Immature natural killer cell (primary cell): ENCODE results near the gene SMARCAD1. TPM values are rescaled to one million over a fixed set of nuclear protein-coding genes. Genes with fewer than 3 reads are reported as not detected.
A peak's percentile ranks its signal among the peaks of the same experiment; 100 is the strongest.
"Not testable (repeated sequence)": the region's sequence is repeated elsewhere in the genome, so short reads cannot be mapped to it uniquely, and the experiment has no call there.

ENCODE experiments used
- DNase-seq, 3 donors: peaks; one replicate each; pipeline ENCODE4 v3.0.0; 2022; ENCODE audit warnings: mixed read lengths in 1 of 3
- H3K27ac Mint-ChIP-seq, 6 donors: one replicate each; pipeline ENCODE4 v1.8.0; 2020; ENCODE audit warnings: mixed read lengths in 6 of 6, mild to moderate bottlenecking in 5 of 6, inconsistent platforms in 4 of 6, moderate library complexity in 3 of 6
- H3K27me3 Mint-ChIP-seq, 3 donors: one replicate each; pipeline ENCODE4 v1.8.0; 2020 to 2021; ENCODE audit warnings: low read depth in 3 of 3, mild to moderate bottlenecking in 3 of 3, mixed read lengths in 3 of 3, moderate library complexity in 3 of 3, inconsistent platforms in 1 of 3
- H3K36me3 Mint-ChIP-seq, 3 donors: one replicate each; pipeline ENCODE4 v1.8.0; 2020; ENCODE audit warnings: mixed read lengths in 3 of 3, inconsistent platforms in 2 of 3, mild to moderate bottlenecking in 2 of 3
- H3K4me1 Mint-ChIP-seq, 2 donors: one replicate each; pipeline ENCODE4 v1.8.0; 2020; ENCODE audit warnings: inconsistent platforms in 2 of 2, mild to moderate bottlenecking in 2 of 2, mixed read lengths in 2 of 2, moderate library complexity in 1 of 2
- H3K4me3 Mint-ChIP-seq, 5 donors: one replicate each; pipeline ENCODE4 v1.8.0; 2020; ENCODE audit warnings: mild to moderate bottlenecking in 5 of 5, mixed read lengths in 5 of 5, inconsistent platforms in 3 of 5, moderate library complexity in 3 of 5
- H3K9me3 Mint-ChIP-seq, 6 donors: one replicate each; pipeline ENCODE4 v1.8.0; 2020; ENCODE audit warnings: mild to moderate bottlenecking in 6 of 6, mixed read lengths in 6 of 6, inconsistent platforms in 4 of 6, moderate library complexity in 3 of 6
- polyA plus RNA-seq, 3 donors: library from polyadenylated mRNA; unstranded; fragments of 300-500 nt; fragmentation: Illumina TruSeq; gene quantifications; one replicate each; pipeline ENCODE4 v1.2.3, GENCODE V29; 2021

Gene SMARCAD1
- polyA plus RNA-seq, 3 donors from 2014 or later = 10.3 to 13.6 (median 10.5) TPM

GRCh38 chr4:94284889-94285288 lies 77.2 kb downstream of the SMARCAD1 start:
- Mint-ChIP-seq H3K4me1 (no peaks in the 10 kb centered on the region), H3K27ac (no peak overlapping the region), H3K4me3 (no peak overlapping the region), H3K9me3 (no peaks in the 10 kb centered on the region), H3K27me3 (no peaks in the 10 kb centered on the region), H3K36me3 (peaks cover 34 to 58% (median 41%) of the 10 kb centered on the region in 3 donors)
- DNase-seq = no peak

GRCh38 chr4:94285666-94286065 lies 78.0 kb downstream of the SMARCAD1 start:
- Mint-ChIP-seq H3K27me3 (no peaks in the 10 kb centered on the region), H3K36me3 (peaks cover 36 to 61% (median 39%) of the 10 kb centered on the region in 3 donors), H3K4me3 (no peak overlapping the region), H3K9me3 (no peaks in the 10 kb centered on the region), H3K27ac (peak overlapping the region in 1 of 6 donors; percentile 19), H3K4me1 (no peaks in the 10 kb centered on the region)
- DNase-seq = no peak

GRCh38 chr4:94290245-94290644 lies 82.6 kb downstream of the SMARCAD1 start:
- H3K36me3 Mint-ChIP-seq = peaks cover 27 to 39% (median 29%) of the 10 kb centered on the region in 3 donors
- no peak for DNase-seq
- no peaks in the 10 kb centered on the region for H3K9me3 Mint-ChIP-seq
- no peak overlapping the region for H3K4me3 Mint-ChIP-seq
- H3K27me3 Mint-ChIP-seq = no peaks in the 10 kb centered on the region
- H3K27ac Mint-ChIP-seq = peak overlapping the region in 1 of 6 donors; percentile 25
- no peaks in the 10 kb centered on the region for H3K4me1 Mint-ChIP-seq

GRCh38 chr4:94293981-94294380 lies 86.3 kb downstream of the SMARCAD1 start:
- peaks cover 16 to 25% (median 17%) of the 10 kb centered on the region in 3 donors for H3K36me3 Mint-ChIP-seq
- H3K4me3 Mint-ChIP-seq, H3K27me3 Mint-ChIP-seq, DNase-seq, H3K4me1 Mint-ChIP-seq, H3K9me3 Mint-ChIP-seq: not testable (repeated sequence)
- peak overlapping the region in 1 of 6 donors; percentile 23 for H3K27ac Mint-ChIP-seq

- not testable (repeated sequence) for DNase-seq, H3K9me3 Mint-ChIP-seq, H3K27ac Mint-ChIP-seq, H3K27me3 Mint-ChIP-seq, H3K4me1 Mint-ChIP-seq
- Mint-ChIP-seq H3K4me3 (peak overlapping the region in 1 of 5 donors; percentile 23), H3K36me3 (peaks cover 9 to 15% (median 13%) of the 10 kb centered on the region in 3 donors)
Measured at GRCh38 chr4:94295473-94295872, 87.8 kb downstream of the SMARCAD1 start.

GRCh38 chr4:94298725-94299252 lies 91.1 kb downstream of the SMARCAD1 start:
- H3K9me3 Mint-ChIP-seq = no peaks in the 10 kb centered on the region
- no peaks in the 10 kb centered on the region for H3K36me3 Mint-ChIP-seq
- H3K27ac Mint-ChIP-seq = no peak overlapping the region
- DNase-seq = no peak
- no peak overlapping the region for H3K4me3 Mint-ChIP-seq
- peaks cover 0 to 1% (median 0%) of the 10 kb centered on the region in 3 donors for H3K27me3 Mint-ChIP-seq
- H3K4me1 Mint-ChIP-seq = no peaks in the 10 kb centered on the region

GRCh38 chr4:94302191-94302590 lies 94.5 kb downstream of the SMARCAD1 start:
- Mint-ChIP-seq H3K27ac (no peak overlapping the region), H3K36me3 (no peaks in the 10 kb centered on the region)
- DNase-seq = no peak

GRCh38 chr4:94304365-94304971 lies 96.8 kb downstream of the SMARCAD1 start:
- no peak overlapping the region for H3K4me3 Mint-ChIP-seq
- no peak overlapping the region for H3K27ac Mint-ChIP-seq
- DNase-seq = no peak
- no peaks in the 10 kb centered on the region for H3K4me1 Mint-ChIP-seq
- peaks cover 0 to 2% (median 0%) of the 10 kb centered on the region in 3 donors for H3K27me3 Mint-ChIP-seq
- H3K9me3 Mint-ChIP-seq = no peaks in the 10 kb centered on the region
- no peaks in the 10 kb centered on the region for H3K36me3 Mint-ChIP-seq

More at GRCh38 chr4:94302191-94302590, 94.5 kb downstream of the SMARCAD1 start:
- no peak overlapping the region for H3K4me3 Mint-ChIP-seq
- H3K9me3 Mint-ChIP-seq = no peaks in the 10 kb centered on the region
- peaks cover 0 to 2% (median 0%) of the 10 kb centered on the region in 3 donors for H3K27me3 Mint-ChIP-seq
- H3K4me1 Mint-ChIP-seq = no peaks in the 10 kb centered on the region

- H3K27ac Mint-ChIP-seq = no peak overlapping the region
Measured at GRCh38 chr4:94305466-94306225, 98.0 kb downstream of the SMARCAD1 start.

GRCh38 chr4:94306713-94307112 lies 99.0 kb downstream of the SMARCAD1 start:
- H3K4me3 Mint-ChIP-seq = no peak overlapping the region
- H3K9me3 Mint-ChIP-seq = peaks cover 0 to 5% (median under 1%) of the 10 kb centered on the region in 6 donors
- peaks cover 0 to 2% (median 0%) of the 10 kb centered on the region in 3 donors for H3K27me3 Mint-ChIP-seq
- DNase-seq = no peak
- no peaks in the 10 kb centered on the region for H3K36me3 Mint-ChIP-seq
- H3K4me1 Mint-ChIP-seq = no peaks in the 10 kb centered on the region
- no peak overlapping the region for H3K27ac Mint-ChIP-seq

More at GRCh38 chr4:94305466-94306225, 98.0 kb downstream of the SMARCAD1 start:
- Mint-ChIP-seq H3K4me1 (no peaks in the 10 kb centered on the region), H3K36me3 (no peaks in the 10 kb centered on the region), H3K27me3 (peaks cover 0 to 2% (median 0%) of the 10 kb centered on the region in 3 donors), H3K9me3 (peaks cover 0 to 4% (median 0%) of the 10 kb centered on the region in 6 donors), H3K4me3 (no peak overlapping the region)
- DNase-seq = no peak

GRCh38 chr4:94307231-94307871 lies 99.7 kb downstream of the SMARCAD1 start:
- Mint-ChIP-seq H3K36me3 (no peaks in the 10 kb centered on the region), H3K27me3 (peaks cover 1 to 2% (median 2%) of the 10 kb centered on the region in 3 donors), H3K4me3 (no peak overlapping the region), H3K9me3 (peaks cover 0 to 5% (median under 1%) of the 10 kb centered on the region in 6 donors), H3K4me1 (no peaks in the 10 kb centered on the region), H3K27ac (no peak overlapping the region)
- DNase-seq = no peak

GRCh38 chr4:94319927-94320326 lies 112.3 kb downstream of the SMARCAD1 start:
- H3K4me3 Mint-ChIP-seq, H3K27ac Mint-ChIP-seq, H3K4me1 Mint-ChIP-seq, H3K27me3 Mint-ChIP-seq, DNase-seq, H3K36me3 Mint-ChIP-seq: not testable (repeated sequence)
- peaks cover 9 to 28% (median 12%) of the 10 kb centered on the region in 6 donors for H3K9me3 Mint-ChIP-seq

GRCh38 chr4:94325835-94326234 lies 118.2 kb downstream of the SMARCAD1 start:
- peaks cover 16 to 37% (median 25%) of the 10 kb centered on the region in 6 donors for H3K9me3 Mint-ChIP-seq
- no peaks in the 10 kb centered on the region for H3K4me1 Mint-ChIP-seq

More at GRCh38 chr4:94325835-94326234, 118.2 kb downstream of the SMARCAD1 start:
- H3K27me3 Mint-ChIP-seq = peaks cover 0 to 3% (median 3%) of the 10 kb centered on the region in 3 donors
- no peak overlapping the region for H3K27ac Mint-ChIP-seq
- no peak overlapping the region for H3K4me3 Mint-ChIP-seq
- H3K36me3 Mint-ChIP-seq = peaks cover 9 to 12% (median 10%) of the 10 kb centered on the region in 3 donors
- DNase-seq = no peak
